ENCODE results near the gene PPM1B.

Gene PPM1B

DNA sequence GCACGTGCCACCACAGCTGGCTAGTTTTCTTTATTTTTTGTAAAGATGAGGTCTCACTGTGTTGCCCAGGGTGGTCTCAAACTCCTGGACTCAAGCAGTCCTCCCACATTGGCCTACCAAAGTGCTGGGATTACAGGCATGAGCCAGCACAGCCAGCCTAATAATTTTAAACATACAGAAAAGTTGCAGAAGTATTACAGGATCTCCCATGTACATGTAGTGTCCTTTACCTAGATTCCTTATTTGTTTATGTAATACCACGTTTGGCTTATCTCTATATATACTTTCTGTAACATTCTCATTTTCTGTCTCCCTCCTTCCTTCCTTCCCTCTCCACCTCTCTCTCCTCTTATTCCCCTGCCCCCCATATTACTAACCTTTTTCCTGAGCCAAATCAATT, 41.7 kb downstream of the PPM1B start:
- FAIRE-seq (no peak), DNase-seq (ENCODE audit: insufficient read length, low spot score) (no peak)
- TF ChIP-seq, protein P1, sequence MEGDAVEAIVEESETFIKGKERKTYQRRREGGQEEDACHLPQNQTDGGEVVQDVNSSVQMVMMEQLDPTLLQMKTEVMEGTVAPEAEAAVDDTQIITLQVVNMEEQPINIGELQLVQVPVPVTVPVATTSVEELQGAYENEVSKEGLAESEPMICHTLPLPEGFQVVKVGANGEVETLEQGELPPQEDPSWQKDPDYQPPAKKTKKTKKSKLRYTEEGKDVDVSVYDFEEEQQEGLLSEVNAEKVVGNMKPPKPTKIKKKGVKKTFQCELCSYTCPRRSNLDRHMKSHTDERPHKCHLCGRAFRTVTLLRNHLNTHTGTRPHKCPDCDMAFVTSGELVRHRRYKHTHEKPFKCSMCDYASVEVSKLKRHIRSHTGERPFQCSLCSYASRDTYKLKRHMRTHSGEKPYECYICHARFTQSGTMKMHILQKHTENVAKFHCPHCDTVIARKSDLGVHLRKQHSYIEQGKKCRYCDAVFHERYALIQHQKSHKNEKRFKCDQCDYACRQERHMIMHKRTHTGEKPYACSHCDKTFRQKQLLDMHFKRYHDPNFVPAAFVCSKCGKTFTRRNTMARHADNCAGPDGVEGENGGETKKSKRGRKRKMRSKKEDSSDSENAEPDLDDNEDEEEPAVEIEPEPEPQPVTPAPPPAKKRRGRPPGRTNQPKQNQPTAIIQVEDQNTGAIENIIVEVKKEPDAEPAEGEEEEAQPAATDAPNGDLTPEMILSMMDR (IDR thresholded peaks at IDR 0.05; ENCODE audit: insufficient read depth, missing control alignments): no peak

DNA sequence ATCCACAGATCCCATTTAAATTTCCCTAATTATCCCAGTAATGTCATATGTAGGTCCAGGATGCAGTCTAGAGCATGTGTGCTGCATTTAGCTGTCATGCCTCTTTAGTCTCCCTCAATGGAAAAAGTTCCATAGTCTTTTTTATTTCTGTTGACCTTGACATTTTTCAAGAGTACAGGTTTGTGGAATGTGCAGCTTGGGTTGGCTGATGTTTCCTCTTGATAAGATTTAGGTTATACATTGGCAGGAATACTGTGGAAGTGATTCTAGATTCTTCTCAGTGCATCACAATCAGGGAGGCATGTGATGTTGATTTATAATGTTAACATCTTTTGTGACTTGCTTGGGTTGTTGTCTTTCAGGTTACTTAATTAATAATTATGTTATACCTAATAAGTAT, 42.5 kb downstream of the PPM1B start:
- FAIRE-seq: no peak
- DNase-seq (ENCODE audit: insufficient read length, low spot score): no peak
- TF ChIP-seq, protein P1 (IDR thresholded peaks at IDR 0.05; ENCODE audit: insufficient read depth, missing control alignments): no peak

DNA sequence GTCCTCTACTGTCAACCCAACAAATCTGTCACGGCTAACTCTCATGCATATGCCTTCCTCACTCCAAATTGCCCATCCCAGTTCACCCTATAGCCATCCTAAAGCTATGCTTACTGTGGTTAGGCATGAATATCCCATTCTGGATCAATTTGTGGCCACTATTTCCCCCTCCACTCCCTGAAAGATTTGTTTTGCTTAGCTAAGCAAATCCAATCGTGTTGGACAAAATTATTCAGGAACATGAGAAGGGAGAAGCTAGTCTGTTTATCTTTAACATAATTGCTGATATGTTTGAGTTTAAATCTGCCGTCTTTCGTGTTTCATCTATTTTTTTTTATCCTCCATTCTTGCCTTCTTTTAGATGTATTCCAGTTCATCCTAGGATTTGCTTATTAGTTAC, 43.6 kb downstream of the PPM1B start:
- FAIRE-seq: no peak
- TF ChIP-seq, protein P1 (IDR thresholded peaks at IDR 0.05; ENCODE audit: insufficient read depth, missing control alignments): no peak
- no peak for DNase-seq (ENCODE audit: insufficient read length, low spot score)

DNA sequence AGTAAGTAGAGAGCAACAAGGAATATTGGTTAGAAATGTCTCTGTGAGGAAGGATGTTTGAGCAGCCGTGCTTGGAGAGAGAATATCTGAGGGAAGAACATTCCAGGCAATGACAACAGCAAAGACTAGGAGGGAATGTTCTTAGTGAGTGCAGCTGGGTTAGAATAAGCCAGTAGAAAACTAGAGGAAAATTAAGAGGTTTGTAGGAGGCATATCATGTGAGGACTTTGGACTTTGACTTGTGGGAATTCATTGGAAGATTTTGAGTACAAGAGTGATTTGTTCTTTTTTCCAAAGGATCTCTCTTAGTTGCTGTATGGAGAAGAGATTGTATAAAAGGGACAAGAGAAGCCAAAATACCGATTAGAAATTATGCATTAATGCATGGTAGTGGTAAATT, 47.2 kb downstream of the PPM1B start:
- TF ChIP-seq, protein P1 (IDR thresholded peaks at IDR 0.05; ENCODE audit: insufficient read depth, missing control alignments): no peak
- DNase-seq (ENCODE audit: insufficient read length, low spot score) (no peak), FAIRE-seq (no peak)

DNA sequence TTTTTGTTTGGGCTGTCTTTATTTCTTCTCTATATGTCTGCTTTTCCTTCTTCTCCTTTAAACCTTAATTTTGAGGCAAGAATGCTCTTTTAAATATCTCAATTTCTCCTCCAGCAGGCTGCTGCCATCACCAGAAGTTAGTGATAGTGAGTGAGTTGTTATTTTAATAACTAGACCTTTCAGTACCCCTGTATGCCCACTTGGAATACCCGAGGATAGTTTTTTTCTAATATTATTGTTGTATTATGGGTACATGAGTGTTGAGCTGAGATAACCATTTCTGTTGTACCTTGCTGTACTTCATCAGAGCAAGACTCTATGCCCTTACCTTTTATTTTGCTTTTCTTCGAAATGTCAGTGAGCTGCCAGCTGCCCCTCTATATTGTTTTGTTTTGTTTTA, 50.1 kb downstream of the PPM1B start:
- no peak for DNase-seq (ENCODE audit: insufficient read length, low spot score)
- TF ChIP-seq, protein P1 (IDR thresholded peaks at IDR 0.05; ENCODE audit: insufficient read depth, missing control alignments): no peak
- no peak for FAIRE-seq

DNA sequence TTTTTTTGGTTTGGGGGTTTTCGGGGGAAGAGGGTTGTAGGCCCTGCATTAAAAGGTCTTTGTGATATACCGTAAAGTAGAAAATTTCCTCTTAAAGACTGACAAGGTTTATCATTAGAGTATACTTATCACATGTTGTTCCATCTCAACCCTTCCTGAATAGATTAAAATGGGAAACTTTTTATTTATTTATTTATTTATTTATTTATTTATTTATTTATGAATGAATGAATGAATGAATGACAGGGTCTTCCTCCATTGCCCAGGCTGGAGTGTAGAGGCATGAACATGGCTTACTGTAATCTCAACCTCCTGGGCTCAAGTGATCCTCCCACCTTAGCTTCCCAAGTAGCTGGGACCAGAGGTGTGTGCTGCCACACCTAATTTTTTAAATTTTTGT, 58.1 kb downstream of the PPM1B start:
- DNase-seq (ENCODE audit: insufficient read length, low spot score) (no peak), FAIRE-seq (no peak)
- TF ChIP-seq, protein P1 (IDR thresholded peaks at IDR 0.05; ENCODE audit: insufficient read depth, missing control alignments): no peak

DNA sequence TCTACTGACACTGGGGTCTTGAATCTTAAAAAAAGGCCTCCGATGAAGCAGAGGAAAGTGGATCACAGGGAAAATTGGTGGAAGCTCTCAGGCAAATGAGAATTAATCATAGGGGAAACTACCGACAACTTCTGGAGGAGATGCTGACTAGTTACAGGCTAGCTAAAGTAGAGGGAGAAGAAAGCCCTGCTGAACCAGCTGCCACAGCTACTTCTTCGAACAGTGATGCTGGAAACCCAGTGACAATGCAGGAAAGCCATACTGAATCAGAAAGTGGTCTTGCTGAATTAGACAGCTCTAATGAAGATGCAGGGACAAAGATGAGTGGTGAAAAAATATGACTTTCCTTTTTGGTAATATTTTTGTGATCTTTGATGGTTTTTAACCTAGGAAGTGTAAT, 61.7 kb downstream of the PPM1B start:
- FAIRE-seq: no peak

More for the DNA sequence above, 61.7 kb downstream of the PPM1B start:
- no peak for DNase-seq (ENCODE audit: insufficient read length, low spot score)
- TF ChIP-seq, protein P1 (IDR thresholded peaks at IDR 0.05; ENCODE audit: insufficient read depth, missing control alignments): no peak
